Chondrocyte (in vitro differentiated cells): ENCODE results near the gene GP1BA. TPM values are rescaled to one million over a fixed set of nuclear protein-coding genes. Genes with fewer than 3 reads are reported as not detected.

Experiments
- DNase-seq: peaks from one replicate; pipeline ENCODE4 v3.0.0; 2021; ENCODE audit warnings: mixed read lengths, low spot score
- H3K27ac Mint-ChIP-seq: one replicate; pipeline ENCODE4 v1.8.0; 2021; ENCODE audit warnings: mild to moderate bottlenecking, moderate library complexity, mixed read lengths; ENCODE audit not compliant: unreplicated experiment
- H3K27me3 Mint-ChIP-seq: 2 replicates; pipeline ENCODE4 v1.8.0; 2021; ENCODE audit warnings: low read depth, mixed read lengths
- H3K36me3 Mint-ChIP-seq: 2 replicates; pipeline ENCODE4 v1.8.0; 2021; ENCODE audit warnings: low read depth, mixed read lengths
- H3K4me1 Mint-ChIP-seq: 2 replicates; pipeline ENCODE4 v1.8.0; 2021; ENCODE audit warnings: low read depth, mild to moderate bottlenecking, mixed read lengths
- H3K4me3 Mint-ChIP-seq: one replicate; pipeline ENCODE4 v1.8.0; 2021; ENCODE audit warnings: mild to moderate bottlenecking, moderate library complexity, mixed read lengths; ENCODE audit not compliant: unreplicated experiment
- H3K9me3 Mint-ChIP-seq: 2 replicates; pipeline ENCODE4 v1.8.0; 2021; ENCODE audit warnings: low read depth, mixed read lengths
- total RNA-seq: library from RNA; stranded (reverse); gene quantifications from 3 replicates; pipeline ENCODE4 v1.2.1, GENCODE V29; 2021
- TF ChIP-seq, protein P1 (sequence below): fragments of 200-600 bp; sonication (generic); IDR thresholded peaks from 2 replicates; pipeline ENCODE4 v1.5.0; 2021; ENCODE audit warnings: antibody characterized with exemption, mild to moderate bottlenecking, moderate library complexity

GP1BA gene
- total RNA-seq, 1 donor from 2014 or later: not detected

DNA sequence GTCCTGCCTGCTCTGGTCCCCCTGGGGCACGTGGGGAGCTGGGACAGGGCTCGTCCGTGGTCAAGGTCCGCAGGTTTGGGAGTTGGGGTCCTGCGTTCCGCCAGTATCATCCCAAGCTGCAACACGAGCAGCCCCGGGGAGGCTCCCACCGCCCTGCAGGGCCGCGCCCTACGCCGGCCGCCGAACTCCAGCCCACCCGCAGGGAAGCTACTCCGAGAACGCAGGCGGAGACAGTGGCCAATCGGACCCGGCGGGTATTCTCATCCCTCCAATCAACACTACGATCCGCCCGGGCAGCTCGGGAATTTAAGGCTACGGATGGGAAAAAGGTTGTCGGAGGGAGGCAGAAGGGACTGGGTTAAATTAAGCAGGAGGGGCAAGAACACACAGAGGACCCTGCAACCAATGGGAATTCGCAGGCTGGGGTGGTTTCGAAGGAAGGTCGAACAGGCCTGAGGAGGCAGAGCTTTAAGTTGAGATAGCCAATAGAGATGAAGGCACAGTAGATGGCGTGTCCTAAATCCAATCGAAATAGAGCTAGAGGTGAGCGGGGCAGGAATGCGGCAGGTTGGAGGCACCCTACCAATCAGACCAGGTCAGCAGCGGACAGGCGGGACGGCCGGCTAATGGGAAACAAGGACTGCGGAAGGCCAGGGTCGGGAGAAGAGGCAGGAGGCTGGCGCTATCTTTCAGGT is 34.9 kb downstream of the GP1BA start:
- peaks cover 40% of the 10 kb centered on the region for H3K4me1 Mint-ChIP-seq
- no peak overlapping the region for H3K4me3 Mint-ChIP-seq
- TF ChIP-seq, protein P1, sequence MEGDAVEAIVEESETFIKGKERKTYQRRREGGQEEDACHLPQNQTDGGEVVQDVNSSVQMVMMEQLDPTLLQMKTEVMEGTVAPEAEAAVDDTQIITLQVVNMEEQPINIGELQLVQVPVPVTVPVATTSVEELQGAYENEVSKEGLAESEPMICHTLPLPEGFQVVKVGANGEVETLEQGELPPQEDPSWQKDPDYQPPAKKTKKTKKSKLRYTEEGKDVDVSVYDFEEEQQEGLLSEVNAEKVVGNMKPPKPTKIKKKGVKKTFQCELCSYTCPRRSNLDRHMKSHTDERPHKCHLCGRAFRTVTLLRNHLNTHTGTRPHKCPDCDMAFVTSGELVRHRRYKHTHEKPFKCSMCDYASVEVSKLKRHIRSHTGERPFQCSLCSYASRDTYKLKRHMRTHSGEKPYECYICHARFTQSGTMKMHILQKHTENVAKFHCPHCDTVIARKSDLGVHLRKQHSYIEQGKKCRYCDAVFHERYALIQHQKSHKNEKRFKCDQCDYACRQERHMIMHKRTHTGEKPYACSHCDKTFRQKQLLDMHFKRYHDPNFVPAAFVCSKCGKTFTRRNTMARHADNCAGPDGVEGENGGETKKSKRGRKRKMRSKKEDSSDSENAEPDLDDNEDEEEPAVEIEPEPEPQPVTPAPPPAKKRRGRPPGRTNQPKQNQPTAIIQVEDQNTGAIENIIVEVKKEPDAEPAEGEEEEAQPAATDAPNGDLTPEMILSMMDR: no peak
- DNase-seq: peak; percentile 99
- no peaks in the 10 kb centered on the region for H3K27me3 Mint-ChIP-seq
- no peaks in the 10 kb centered on the region for H3K9me3 Mint-ChIP-seq
- H3K36me3 Mint-ChIP-seq: peaks cover 24% of the 10 kb centered on the region
- H3K27ac Mint-ChIP-seq: no peak overlapping the region

DNA sequence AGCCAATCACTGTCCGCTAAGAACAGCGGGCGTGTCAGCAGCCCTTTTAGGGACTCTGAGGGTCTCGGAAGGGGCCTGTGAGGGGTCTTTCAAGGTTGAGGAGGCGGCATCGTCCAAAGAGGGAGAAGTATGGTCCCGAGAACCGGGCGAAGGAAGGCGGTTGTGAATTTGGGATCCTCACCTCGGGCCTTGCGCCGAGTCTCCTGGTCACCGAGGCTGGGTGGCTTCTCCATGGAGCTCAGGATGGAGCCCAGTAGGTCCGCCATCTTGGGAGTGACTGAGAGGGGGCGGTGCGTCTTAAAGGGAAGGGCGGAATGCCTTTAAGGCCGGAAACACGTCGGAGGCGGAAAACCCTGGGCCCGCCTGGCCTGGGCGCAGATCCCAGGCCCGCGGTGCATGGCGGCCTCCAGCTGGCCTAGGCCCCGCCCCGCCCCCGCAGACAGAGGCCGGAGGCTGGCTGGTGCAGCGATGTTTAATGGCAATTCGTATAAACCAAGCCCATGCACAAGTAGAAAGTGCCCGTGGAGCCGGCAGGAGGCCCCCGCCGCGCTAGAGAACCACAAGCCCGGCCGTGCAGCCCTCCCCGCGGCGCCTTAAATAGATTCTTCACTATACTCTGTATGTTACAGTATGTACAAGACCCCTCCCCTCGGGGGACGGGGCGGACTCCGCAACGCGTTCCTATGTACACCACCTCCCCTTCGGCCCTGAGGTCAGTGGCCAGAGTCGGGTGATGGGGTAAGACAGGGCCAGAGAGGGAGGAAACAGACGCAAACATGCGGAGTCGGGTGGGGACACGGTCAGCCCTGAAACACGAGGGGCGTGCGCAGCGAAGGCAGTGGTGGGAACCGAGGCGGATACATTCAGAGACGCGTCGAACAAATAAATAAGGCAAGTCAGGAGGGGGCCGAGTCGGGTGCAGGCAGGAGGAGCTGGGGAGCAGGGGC is 35.7 kb downstream of the GP1BA start, which contains the start of gene SPAG7:
Gene SPAG7, minus strand, starts transcription at position 279 of the 947 bp plus-strand sequence. Its CDS starts 13 bp downstream, at position 266.
- H3K9me3 Mint-ChIP-seq: no peaks in the 10 kb centered on the region
- H3K4me1 Mint-ChIP-seq: peaks cover 43% of the 10 kb centered on the region
- H3K27ac Mint-ChIP-seq: no peak within 1 kb of the TSS
- no peak within 1 kb of the TSS for H3K4me3 Mint-ChIP-seq
- H3K27me3 Mint-ChIP-seq: no peaks in the 10 kb centered on the region
- TF ChIP-seq, protein P1: peak; percentile 49
- peak; percentile 97 for DNase-seq
- peaks cover 25% of the 10 kb centered on the region for H3K36me3 Mint-ChIP-seq

DNA sequence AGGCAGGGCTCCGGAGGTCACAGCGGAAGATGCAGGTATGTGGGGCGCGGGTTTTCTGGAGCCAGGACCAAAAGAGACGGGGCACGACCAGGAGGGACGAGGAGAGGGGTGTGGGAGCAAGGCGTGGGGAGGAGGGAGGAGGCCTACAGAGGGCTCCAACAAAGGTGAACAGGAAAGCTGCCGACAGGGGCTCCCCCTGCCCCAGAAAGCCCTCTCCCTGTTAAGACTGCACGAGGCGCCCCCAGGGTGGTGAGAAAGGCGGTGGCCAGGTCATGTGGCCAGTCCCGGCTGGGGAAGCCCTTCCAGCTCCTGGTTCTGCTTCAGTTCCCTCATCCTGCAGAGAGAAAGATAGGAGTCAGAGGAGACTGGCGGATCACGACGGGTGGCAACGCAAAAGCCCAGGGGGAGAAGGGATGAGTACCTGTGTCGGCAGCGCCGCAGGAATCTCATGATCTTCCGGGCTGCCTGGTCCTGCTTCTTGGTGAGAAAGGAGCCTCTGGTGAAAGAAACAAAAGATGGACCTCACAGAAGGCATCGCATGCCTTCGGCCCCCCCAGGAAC is 36.5 kb downstream of the GP1BA start:
- Mint-ChIP-seq H3K4me3 (no peak overlapping the region), H3K4me1 (peaks cover 43% of the 10 kb centered on the region), H3K36me3 (peaks cover 27% of the 10 kb centered on the region), H3K27me3 (no peaks in the 10 kb centered on the region), H3K9me3 (no peaks in the 10 kb centered on the region), H3K27ac (no peak overlapping the region)
- TF ChIP-seq, protein P1: no peak
- no peak for DNase-seq

DNA sequence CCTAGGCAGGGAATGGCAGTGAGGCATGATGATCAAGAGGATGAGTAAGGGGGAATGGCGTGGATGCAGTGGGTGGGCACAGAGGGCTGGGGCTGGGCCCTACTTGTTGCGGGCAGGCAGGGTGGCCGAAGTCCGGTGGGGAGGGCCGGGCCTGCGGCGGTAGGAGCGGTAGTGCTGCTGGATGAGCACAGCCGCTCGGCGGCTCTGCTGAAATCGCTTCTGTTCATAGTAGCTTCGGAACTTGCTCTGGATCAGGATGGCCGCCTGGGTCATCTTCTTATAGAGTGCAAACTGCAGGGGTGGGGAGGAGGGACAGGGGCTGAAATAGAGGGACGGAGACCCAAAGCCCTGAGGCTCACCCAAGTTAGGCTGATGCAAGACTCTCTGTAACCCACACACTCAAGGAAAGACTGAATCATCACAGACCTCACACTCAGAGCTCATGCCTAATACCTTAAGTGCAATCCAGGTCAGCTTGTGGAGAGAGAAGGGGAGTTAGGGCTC is 37.0 kb downstream of the GP1BA start:
- H3K9me3 Mint-ChIP-seq: no peaks in the 10 kb centered on the region

More for the DNA sequence above, 37.0 kb downstream of the GP1BA start:
- Mint-ChIP-seq H3K4me1 (peaks cover 48% of the 10 kb centered on the region), H3K36me3 (peaks cover 30% of the 10 kb centered on the region), H3K27me3 (no peaks in the 10 kb centered on the region), H3K27ac (no peak overlapping the region), H3K4me3 (no peak overlapping the region)
- TF ChIP-seq, protein P1: no peak
- DNase-seq: no peak
